Regular cardiac myocyte (primary cell): Measurements from ENCODE around the gene MYCBP2. TPM values are rescaled to one million over a fixed set of nuclear protein-coding genes. Genes with fewer than 3 reads are reported as not detected.

Experiments used
- total RNA-seq: library from RNA; depleted of rRNA; stranded (reverse); fragments of >200 nt; gene quantifications from 2 replicates; pipeline ENCODE4 v1.2.3, GENCODE V29; 2014

MYCBP2 gene
- 57.5 and 70.5 TPM in 2 replicates for total RNA-seq

GRCh38 chr13:77326905-77327604, at the start of gene MYCBP2:
MYCBP2 (minus strand) TSS chr13:77327094; CDS start chr13:77326775, 319 bp downstream.

GRCh38 chr13:77026861-77027621, 299.9 kb downstream of the MYCBP2 start, which contains the start of gene FBXL3:
FBXL3 (minus strand) TSS chr13:77027159; CDS start chr13:77021860, 5,299 bp downstream.

Other genes starting within 250 kb of the MYCBP2 start
- gene SCEL, start 208.6 kb upstream of the MYCBP2 start, total RNA-seq: not detected in 2 replicates